Fibroblast of the aortic adventitia (primary cell): ENCODE data around the gene HPS5. TPM values are rescaled to one million over a fixed set of nuclear protein-coding genes. Genes with fewer than 3 reads are reported as not detected.

Experiments used
- DNase-seq: peaks from one replicate; pipeline ENCODE4 v3.0.0-alpha.2; 2010; ENCODE audit warnings: low read depth
- H3K4me3 ChIP-seq: 2 replicates; pipeline ENCODE4 v1.5.1; 2011; ENCODE audit warnings: low read depth, mild to moderate bottlenecking, control low read depth, low read length, moderate library complexity
- CTCF ChIP-seq: IDR thresholded peaks from 2 replicates; pipeline ENCODE4 v1.5.1; 2011; ENCODE audit warnings: mild to moderate bottlenecking, low read length, control low read depth, inconsistent platforms; ENCODE audit not compliant: insufficient read depth
- total RNA-seq: library from RNA; depleted of rRNA; stranded (reverse); fragments of >200 nt; gene quantifications from 2 replicates; pipeline ENCODE4 v1.2.3, GENCODE V29; 2012; ENCODE audit warnings: low replicate concordance

Gene HPS5
- total RNA-seq, 1 donor, result 32.3 TPM

GRCh38 chr11:18320617-18321016 is 1.3 kb downstream of the HPS5 start:
- peak overlapping the region; percentile 95 for H3K4me3 ChIP-seq
- DNase-seq, result no peak
- TF ChIP-seq CTCF, result no peak

- DNase-seq, result no peak
- no peak for TF ChIP-seq CTCF
- H3K4me3 ChIP-seq, result no peak overlapping the region
Measured at GRCh38 chr11:18319914-18320313, 2.0 kb downstream of the HPS5 start.

GRCh38 chr11:18317551-18317950 is 4.4 kb downstream of the HPS5 start:
- H3K4me3 ChIP-seq, result no peak overlapping the region
- TF ChIP-seq CTCF, result no peak
- no peak for DNase-seq

- no peak for DNase-seq
- no peak for TF ChIP-seq CTCF
- H3K4me3 ChIP-seq, result no peak overlapping the region
Measured at GRCh38 chr11:18315893-18316292, 6.0 kb downstream of the HPS5 start.

- H3K4me3 ChIP-seq, result no peak overlapping the region
- TF ChIP-seq CTCF, result no peak
- DNase-seq, result peak; percentile 58
Measured at GRCh38 chr11:18314784-18315523, 7.0 kb downstream of the HPS5 start.

GRCh38 chr11:18313965-18314763 is 7.8 kb downstream of the HPS5 start:
- TF ChIP-seq CTCF, result no peak
- H3K4me3 ChIP-seq, result no peak overlapping the region
- DNase-seq, result no peak
